HG02970 (cell line): ENCODE measurements around the gene CC2D1B.

Experiments used
- ATAC-seq: cut with Tn5 transposase; IDR thresholded peaks from one replicate; pipeline ENCODE4 v1.9.1; 2021; ENCODE audit warnings: mild to moderate bottlenecking, moderate library complexity, moderate number of reproducible peaks; ENCODE audit not compliant: unreplicated experiment, low FRiP score

The CC2D1B gene

DNA sequence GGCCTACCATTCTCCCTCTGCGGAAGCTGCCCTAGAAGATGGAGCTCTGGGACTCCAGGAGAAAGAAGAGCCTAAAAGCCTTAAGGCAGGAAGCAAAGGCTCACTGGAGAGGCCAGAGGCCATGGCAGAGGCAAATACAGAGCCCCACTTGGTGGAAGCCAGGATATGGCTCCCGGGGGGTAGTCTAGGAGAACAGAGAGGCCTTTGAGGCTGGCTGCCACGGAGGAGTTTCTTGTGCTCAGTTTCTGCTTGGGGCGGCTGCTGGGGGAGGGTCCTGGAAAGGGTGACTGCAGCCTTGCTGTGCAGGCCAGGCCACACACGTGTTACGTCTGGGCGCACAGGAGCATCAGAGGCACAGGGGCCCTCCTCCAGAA, 5.4 kb downstream of the CC2D1B start:
- ATAC-seq: no peak

- ATAC-seq: no peak
These were observed 6.1 kb downstream of the CC2D1B start for GRCh38 chr1:52359676-52360594.

DNA sequence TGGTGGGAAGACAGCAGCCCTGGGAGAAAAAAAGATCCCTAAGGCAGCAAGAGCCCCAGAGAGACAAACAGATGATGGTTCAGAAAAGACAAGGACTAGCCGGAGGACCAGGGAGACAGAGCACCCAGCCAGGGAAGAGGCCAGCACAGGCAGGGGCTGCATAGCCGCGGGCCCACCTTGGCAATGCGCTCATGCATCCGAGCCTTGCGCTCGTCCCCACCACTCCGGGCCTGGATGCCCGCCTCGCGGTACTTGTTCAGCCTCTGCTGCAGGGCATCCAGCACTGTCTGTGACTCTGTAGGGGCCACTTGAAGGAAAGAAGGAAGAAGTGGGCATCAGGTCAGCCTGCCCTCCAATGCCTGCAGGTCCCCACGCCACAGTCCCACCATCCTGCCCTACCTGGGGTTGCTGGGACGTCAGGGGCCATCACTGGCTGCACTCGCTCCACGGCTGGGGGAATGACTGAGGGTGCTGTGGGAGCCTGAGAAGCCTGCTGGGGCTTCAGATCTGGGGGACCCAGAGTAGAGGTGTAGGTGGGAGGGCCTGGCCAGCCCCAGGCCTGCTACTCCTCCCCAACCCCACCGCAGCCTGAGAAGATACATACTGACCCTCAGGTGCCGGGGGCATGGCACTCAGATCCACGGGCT, 7.0 kb downstream of the CC2D1B start:
- no peak for ATAC-seq

DNA sequence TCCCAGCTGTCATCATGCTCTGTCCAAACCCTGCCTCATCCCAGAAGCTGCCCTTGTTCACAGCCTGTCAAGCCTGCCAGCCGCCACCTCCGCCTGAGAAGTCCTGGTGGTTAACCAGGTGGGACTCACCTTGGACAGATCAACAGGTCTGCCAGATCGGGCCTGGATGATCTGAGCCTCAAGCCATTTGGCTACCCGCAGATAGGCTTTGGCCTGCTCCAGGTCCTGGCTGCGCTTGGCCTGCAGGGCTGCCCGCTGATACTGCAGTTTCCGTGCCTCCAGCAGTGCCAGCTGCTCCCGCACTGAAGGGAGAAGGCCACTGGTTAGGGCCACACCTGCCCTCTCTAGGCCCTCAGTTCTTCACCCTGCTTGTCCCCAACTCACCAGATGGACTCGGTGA, 8.6 kb downstream of the CC2D1B start:
- ATAC-seq: no peak

DNA sequence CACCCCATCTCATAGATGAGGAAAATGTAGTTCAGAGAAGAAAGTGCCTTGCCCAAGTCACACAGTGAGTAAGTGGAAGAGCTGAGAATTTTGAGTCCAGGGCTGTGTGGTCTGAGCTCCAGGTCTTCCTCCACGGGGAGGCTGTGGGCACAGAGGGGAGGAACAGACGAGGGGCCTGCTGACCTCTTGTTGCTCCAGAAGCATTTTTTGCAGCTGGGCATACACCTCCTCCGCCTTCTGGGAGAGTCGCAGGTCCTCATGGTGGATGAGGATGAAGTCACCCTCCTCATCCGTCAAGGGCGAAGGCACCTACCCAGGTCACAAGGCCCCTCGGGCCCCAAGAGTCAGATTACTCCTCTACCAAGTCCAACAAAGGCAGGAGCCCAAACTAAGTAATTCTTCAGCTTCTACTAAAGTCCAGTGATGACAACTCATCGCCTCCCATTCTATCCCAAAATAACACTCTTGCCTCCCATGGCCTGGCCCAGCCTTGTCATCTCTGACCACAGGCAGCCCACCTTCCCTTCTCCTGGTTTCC, 9.1 kb downstream of the CC2D1B start:
- ATAC-seq: no peak

- ATAC-seq: no peak
These were observed 10.0 kb downstream of the CC2D1B start for GRCh38 chr1:52355847-52356505.

GRCh38 chr1:52355436-52355835, 10.6 kb downstream of the CC2D1B start:
- ATAC-seq: no peak

DNA sequence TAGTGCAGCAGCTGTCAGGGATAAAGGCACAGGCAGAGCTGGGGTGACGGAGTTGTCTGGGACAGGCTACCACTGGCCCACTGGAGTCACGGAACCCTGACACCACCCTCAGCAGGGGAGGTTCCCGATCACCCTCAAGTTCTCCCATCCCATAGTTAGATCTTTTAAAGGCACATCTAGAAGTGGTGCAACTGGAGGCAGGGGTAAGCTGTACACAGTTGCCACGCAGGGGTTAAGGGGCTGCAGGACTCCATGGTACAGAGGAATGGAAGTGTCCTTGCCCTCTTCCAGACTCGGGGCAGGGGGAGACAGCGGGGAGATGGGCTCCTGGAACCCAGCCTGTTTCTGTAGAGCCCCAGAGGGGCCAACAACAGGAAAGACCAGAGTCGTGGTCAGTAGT, 13.3 kb downstream of the CC2D1B start:
- ATAC-seq: no peak

DNA sequence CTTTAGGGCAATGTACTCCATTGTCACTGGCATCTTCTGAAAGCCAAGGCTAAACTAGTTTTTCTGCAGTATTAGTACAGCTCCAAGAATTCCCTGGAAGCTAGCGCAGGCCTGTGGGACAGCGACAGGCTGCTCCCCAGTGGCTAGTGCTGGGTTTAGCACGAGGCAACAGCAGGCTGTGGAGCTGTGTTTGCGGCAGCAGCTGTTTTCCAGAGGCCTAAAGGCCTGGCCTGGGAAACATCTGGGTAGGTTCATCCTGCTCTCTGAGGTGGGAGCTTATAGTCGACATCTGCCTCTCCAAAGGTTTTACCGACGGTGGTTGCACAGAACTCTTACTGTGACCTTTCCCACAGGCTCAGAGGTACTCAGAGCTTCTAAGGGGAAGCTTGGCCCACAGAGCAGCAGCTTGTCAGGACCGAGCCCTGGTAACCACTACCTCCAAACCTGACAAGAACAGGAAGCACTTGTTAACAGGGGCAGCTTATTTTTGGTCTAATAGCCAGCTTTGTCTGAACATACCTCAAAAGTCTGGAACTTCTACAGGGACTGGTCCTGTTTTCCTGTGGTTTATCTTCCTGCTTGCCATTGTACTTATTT, 17.2 kb downstream of the CC2D1B start:
- ATAC-seq: no peak

GRCh38 chr1:52346653-52347052, 19.4 kb downstream of the CC2D1B start:
- ATAC-seq: no peak

- ATAC-seq: no peak
These were observed 20.8 kb downstream of the CC2D1B start for GRCh38 chr1:52345252-52345651.

DNA sequence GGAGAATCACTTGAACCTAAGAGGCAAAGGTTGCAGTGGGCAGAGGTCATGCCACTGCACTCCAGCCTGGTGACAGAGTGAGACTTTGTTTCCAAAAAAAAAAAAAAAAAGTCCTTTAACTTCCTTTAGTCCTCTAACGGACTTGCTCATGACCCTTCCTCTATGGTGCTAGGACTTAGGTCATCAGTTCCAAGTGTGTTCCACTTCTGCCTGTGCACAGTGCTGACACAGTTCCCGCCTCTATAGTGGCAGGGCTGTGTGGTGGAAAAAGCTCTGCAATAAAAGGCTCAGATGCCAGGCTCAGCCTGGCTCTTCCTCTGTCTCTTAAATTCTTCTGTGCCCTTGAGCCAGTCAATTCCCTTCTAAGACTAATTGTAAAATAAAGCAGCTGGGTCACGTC, 22.0 kb downstream of the CC2D1B start:
- ATAC-seq: no peak

GRCh38 chr1:52341655-52342260, 24.2 kb downstream of the CC2D1B start:
- no peak for ATAC-seq

GRCh38 chr1:52337439-52337838, 28.6 kb downstream of the CC2D1B start:
- no peak for ATAC-seq

- no peak for ATAC-seq
These were observed 31.0 kb downstream of the CC2D1B start for GRCh38 chr1:52334906-52335528.

DNA sequence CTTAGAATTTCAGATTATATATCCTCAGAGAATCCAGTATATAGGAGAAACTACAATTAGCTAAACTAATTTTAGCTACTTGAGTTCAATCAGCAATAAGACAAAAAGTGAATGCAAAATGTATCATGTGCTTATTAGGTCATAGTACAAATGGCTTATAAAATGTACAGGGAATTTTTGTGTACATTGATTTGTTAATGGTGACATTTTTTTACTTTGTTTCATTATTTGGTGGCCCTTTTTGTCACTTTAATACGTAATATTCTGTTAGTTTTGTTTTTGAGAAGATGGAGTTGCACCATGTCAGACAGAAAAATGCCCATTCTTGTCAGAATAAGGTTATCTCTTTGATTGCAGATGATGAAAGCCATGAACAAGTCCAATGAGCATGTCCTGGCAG, 33.6 kb downstream of the CC2D1B start:
- no peak for ATAC-seq

DNA sequence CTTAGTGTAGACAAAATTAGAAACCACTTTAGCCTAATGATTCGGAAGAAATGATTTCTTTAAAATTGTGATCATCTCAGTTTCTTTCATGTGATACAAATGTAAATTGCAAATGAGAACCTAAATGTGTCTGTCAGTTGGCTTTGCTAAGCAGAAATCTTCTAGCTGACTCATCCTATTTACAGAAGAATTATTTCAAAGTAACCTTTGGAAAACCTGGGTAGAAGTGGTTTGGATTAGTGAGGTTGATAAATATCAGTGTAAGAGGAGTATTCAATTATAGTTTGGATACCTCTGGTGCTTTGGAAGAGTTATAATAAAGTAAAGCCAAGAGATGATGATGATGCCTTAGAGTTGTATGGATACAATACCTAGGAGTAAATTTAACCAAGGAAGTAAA, 37.4 kb downstream of the CC2D1B start:
- ATAC-seq: no peak

DNA sequence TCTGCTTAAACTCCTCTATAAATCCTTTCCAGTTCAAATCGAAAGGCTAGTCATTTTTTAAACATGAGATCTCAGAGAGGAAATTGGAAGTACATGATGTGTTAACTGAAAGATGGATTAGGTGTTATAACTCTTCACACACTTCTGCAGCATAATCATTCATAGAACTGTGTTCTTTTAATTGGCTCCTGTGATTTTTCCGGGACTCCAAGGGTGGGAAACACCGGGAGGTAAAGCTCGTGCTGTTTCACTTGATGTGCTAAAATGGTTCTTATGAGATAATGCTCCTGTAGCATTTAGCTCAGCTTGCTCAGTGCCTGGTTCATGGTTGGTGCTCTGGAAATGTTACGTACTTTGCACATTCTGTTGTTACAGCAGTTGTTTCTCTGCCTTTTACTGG, 40.2 kb downstream of the CC2D1B start:
- no peak for ATAC-seq

DNA sequence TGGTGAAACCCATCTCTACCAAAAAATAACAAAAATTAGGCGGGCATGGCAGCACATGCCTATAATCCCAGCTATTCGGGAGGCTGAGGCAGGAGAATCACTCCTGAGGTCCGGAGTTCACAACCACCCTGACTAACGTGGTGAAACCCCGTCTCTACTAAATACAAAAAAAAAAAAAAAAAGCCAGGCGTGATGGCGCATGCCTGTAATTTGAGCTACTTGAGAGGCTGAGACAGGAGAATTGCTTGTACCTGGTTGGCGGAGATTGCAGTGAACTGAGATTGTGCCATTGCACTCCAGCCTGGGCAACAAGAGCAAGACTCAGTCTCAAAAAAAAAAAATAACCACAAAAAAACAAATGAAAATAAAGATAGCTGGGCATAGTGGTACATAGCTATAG, 42.3 kb downstream of the CC2D1B start:
- no peak for ATAC-seq

- no peak for ATAC-seq
These were observed 44.9 kb downstream of the CC2D1B start for GRCh38 chr1:52321061-52321460.
